Kidney tubule cell (primary cell): ENCODE data around the gene CDH5.

Experiments
- DNase-seq: peaks from one replicate; pipeline ENCODE4 v3.0.0-alpha.2; 2018; ENCODE audit warnings: low spot score

The CDH5 gene

DNA sequence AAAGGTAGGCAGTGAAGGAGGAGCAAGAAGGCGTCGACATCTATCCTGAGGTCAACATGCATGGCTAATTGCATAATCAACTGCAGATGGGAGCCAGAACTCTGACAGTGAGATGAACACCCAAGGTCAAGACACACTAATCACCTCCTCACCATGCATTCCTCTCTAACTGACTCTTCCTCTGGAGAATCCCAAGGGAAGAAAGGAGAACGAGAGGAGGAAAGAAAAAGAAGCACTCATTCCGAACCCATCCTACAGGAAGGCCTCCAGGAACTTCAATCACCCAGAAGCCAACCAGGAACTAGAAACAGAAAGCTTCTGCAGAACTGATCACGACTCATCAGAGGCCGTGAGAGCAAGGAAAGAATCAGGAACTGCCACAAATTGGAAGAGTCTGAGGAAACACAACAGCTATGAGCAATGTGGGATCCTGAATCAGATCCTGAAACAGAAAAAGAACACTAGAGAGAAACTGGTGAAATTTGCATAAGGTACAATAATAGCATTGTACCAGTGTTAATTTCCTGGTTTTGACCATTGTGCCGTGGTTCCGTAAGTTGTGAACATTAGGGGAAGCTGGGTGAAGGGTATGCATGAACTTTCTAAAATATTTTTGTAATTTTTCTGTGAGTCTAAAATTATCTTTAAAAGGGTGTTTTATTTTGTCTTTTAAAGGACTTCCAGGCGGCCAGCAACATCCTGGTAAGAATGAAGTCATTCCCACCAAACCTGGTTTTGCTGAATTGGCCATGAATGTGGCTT is 50.6 kb downstream of the CDH5 start:
- DNase-seq: peak; percentile 91

DNA sequence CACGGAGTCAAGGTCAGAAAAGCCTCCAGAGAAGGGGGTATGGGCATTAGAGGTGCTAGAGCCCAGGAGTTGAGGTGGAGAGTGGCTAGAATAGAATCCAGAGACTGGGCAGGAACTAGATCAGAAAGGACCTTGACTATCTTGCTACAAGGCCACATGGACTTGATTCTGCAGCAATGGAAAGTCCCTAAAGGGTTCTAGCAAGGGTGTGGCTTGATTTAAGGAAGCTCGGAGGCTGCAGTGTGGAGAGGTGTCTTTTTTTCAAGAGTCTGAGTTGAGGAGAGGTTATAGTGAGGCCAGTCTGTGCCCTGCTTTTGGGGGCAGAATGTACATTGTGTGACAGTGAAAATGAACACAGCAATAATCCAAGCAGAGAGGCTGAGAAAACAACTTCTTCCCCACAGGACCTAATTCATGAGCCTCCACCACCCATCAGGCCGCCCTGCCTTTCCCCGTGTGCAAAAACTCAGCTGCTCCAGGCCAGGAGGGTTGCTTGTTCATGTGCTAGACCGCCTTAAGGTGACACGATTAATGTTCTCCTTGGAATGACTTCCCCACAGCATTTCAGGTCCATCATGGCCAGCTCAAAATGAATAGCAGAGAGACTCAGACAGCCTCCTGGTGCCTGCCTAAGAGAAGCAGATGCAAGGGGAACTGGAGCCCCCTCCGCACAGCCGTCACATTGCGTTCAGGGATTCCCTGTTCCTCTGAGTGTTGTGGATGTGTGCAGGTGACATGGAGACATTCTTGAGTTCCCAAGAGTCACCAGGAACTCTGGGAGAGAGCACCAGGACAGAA is 51.9 kb downstream of the CDH5 start:
- no peak for DNase-seq

DNA sequence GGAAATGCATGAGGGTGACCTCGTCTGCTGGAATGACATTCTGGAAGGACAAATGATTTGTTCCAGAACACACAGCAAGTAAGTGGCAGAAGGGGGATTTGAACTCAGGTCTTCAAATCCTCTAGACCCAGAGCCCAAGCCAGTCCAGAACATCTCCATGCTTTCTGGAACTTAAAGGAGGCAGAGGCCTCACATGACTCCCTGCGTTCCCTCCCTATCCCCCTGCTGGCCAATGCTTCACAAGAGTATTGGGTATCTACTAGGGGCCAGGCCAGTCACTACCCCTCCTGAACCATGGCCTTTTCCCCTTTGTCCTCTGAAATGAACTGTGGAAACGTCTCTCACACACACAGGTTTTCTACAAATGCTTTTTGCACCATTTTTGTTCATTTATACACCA is 53.0 kb downstream of the CDH5 start:
- DNase-seq: peak; percentile 29

DNA sequence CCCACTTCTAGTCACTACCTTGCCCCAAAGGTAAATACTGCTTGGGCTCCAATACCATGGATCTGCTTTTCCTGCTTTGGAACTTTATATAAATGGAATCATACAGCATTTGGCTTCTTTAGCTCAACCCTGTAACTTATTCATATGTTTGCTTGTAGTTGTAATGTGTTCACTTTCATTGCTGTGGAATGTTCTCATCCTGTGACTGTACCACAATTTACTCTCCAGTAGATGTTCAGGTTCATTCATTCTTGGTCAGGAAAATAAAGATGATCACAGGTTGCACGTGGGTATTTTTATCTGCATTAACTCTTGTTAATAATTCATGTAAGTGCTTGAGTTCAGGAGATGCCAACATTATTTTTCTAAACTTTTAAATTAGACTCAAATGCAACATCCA is 53.9 kb downstream of the CDH5 start:
- peak; percentile 66 for DNase-seq

DNA sequence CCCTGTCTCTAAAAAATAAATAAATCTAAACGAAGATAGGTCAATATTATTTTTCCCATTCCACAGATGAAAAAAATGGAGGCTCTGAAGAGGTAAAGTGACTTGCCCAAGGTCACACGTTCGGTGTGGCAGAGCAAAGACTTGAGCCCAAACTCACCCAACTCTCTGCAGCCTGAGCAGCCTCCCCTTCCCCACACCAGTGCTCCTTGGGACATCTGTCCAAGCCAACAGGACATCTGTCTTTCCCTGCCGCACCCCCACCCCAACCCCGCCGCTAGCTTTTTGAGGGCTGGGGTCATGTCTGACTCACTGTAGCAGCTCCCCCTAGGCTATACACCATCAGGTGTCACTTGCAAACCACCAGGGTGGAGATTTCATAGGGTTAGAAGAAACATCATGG is 55.4 kb downstream of the CDH5 start:
- DNase-seq: no peak

DNA sequence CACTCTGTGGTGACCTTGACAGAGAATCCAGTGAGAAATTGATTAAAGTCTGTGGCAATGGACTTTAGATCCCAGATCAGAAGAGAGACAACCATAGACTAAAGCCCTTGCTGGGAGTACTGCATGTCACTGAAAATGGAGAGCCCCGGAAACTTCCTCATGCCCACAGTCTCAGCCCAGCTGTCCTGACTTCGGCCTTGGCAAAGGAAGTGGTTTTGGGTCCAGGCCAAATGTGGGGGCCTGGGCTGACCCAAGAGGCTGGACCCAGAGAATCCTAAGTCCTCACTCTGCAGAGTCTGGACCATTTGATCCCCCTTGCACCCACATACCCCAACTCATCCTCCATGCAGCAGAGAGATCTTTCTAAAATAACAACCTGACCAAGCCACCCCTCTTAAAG is 55.9 kb downstream of the CDH5 start:
- DNase-seq: no peak

DNA sequence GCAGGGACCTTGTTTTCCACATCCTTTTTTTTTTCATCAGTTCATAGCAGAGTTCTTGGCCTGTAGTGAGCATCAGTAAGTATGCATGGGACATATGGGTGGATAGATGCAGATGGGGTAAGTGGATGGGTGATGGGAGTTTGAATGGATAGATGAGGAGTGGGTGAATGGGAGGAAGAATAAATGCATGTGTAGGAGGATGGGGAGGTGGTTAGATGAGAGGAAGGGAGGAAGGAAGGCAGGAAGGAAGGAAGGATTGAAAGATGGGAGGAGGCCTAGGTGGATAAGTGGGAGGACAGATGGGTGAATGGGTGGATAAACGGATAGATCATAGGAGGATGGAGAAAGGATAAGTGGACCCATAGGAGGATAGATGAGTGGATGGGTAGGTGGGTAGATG is 56.7 kb downstream of the CDH5 start:
- no peak for DNase-seq

DNA sequence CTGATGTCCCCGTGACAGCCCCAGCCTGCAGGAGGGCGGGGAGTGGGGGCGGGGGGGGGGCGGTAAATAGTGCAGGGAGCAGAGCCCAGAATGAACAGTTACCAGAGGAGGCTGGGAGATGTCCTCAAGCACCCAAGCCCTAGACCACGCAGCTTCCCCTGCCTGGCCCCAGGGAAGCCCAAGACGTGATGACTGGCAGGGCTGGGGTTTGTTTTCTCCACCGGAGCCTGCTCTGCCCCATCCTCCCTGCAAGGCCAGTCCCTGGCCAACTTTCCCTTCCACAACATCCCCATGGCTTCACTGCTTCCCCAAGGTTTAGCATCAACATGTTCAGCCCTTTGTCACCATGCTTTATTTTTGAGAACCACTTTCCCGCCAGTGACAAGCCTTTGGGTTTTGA is 59.2 kb downstream of the CDH5 start:
- no peak for DNase-seq

DNA sequence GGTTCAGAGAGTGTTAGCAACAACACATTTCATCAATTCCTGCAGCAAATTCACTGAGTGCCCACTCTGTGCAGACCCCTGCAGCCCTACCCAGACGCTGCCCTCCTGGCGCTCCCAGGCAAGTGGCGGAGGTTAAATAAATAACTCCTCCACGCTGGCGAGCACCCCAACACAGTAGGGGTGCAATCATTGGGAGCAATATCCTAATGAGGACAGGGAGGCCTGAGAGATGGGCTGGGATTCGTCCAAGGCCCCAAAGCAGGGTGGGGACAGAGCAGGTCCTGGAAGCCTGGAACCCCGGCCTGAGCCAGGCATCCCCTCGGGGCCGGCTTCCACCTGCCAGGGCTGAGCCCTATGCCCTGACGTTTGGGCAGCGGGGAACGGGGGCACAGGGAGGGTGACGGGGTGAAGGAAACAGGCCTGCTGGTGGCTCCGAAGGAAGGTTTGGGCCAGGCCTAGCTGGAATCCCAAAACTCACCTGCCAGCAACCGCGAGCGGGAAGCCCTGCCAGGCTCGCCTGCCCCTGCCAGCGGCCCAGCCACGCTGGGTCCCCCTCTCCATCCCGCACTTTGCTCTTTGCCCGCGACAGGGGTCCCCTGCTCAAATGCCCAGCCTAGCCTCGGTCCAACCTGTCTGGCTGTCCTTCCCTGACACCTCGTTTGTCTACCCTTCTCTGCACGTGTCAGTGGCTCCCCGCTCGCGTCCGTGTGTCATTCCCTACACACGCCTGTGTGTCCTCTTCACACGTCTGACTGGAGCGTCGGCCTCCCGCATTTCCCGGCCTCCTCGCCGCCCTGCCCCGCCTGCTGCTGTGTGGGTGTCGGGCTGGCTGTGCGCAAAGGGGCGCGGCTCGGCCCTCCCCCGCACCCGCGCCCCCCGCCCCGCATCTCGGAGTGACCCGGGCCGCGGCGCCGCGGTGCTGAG is 59.9 kb downstream of the CDH5 start:
- DNase-seq: peak; percentile 42

DNA sequence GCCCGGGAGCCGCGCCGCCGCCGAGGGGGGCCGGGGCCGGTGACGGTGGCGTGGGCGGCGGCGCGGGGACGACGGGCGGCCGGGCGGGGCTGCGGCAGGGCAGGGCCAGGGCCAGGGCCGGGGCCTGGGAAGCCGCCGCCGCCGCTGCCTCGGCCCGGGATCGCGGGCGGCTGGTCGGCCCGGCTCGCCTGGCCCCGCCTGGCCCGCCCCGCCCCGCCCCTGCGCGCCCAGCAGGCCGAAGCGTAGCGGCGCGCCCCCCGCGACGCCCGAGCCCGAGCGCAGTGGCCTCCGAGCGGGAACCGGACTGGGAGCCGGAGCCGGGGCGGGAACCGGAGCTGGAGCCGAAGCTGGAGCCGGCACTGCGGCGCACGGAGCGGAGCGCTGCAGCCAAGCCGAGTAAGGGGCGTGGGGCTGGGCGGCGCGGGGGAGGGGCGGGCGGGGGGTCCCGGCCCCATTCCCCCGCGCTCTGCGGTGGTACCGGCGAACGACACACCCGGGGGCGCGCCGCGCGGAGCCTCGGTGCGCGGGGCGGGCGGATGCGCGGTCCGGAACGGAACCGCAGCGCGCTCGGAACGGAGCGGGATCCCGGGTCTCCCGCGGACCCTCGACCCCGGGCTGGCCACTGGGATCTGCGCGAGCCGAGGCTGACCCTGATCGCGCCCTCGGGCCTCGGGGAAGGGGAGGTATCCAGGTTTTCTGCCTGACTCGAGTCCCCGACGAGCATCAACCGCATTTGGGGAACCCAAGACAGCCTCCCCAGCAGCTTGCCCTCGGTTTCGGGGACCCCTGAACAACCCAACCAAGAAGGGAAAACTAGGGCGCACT is 60.8 kb downstream of the CDH5 start, which contains the start of gene BEAN1:
BEAN1 (plus strand) TSS at position 260 of the 825 bp plus-strand sequence. CDS start 10,382 bp downstream, outside the sequence.
- peak; percentile 44 for DNase-seq

DNA sequence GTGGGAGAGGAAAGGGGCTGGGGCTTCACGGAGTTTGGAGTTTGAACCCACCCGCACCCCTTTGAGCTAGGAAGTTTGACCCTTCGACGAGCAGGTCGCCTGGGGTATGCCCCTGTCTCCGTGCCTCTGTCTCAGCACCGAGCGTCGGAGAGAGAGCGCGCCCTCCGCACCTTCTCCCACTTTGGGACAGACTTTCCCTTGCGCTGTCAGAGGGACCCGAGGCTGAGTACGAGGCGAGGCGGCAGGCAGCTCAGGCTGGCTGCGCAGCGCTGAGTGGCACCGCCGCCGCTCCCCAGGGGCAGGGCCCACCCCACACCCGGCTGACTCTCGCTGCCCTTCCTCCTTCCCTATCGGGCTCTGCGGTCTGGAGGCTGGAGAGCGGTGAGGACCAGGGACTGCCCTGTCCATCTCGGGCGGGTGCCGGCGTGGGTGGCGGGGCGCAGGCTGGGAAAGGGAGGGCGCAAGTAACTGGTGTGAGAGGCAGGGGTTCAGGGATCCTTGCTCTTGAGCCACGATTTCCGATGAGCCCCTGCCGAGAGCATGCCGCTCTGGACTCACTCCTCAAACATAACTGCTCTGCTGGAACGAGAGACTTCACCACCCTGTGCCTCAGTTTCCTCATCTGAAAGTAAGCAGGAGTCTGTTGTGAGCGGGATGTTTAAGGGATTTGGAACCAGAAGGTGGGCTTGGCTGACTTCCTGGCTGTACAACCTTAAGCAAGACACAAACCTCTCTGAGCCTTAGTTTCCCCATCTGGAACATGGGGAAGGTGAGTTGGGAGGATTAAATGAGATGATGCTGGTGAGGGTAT is 61.6 kb downstream of the CDH5 start:
- DNase-seq: peak; percentile 47

DNA sequence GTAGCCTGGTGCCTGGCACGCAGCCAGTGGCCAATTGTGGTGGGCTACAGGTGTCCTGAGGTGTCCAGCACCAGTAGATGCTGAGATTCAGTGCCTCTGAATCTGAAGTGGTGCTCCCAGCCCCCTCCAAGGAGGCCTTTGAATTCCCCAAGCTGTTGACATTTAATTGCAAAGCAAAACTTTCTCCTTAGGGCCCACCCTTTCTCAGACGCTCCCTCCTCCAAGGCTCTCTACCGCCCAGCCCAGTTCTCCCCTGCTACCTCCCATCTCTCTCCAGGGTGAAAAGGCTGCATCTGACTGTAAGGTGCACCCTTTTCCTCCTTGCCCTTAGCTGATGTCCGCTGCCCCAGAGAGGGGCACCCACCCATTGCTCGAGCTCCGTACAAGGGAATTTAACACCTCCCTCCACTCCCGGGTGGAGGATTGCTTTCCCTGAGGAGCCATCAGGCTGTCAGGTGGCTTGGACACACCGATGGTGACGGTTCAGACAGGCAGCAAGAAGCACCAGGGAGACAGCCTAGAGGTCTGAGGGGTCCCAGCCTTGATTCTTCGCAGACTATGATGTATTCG is 62.3 kb downstream of the CDH5 start:
- no peak for DNase-seq

DNA sequence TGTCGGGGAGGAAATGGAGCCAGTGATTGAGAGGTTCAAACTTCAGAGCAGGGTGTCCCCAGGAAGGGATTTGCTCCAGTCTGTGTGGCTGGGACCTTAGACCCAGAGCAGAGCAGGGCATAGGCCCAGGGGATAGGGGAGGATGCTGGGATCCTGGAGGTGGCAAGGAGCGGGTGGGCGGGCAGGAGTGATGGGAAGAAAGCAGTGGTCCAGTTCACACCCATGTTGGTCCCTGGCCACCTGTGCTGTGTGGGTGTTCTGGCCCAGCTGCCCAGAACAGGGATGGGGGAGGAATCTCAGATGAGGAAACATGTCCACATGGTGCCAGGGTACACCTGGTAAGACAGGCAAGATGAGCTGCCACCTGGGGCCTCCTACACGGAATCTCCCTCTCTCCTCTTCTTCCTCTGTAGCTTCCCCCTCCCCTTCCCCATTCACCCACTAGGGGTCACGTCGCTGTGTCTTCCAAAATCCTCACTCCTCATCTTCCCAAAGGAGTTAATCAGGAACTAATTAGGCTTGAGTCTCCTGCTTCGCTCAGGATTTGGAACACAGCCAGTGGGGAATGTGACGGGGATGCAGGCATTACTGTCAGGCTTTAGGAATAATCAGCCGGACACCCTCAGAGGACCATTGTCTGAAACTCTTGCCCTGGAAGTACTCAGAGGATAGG is 62.9 kb downstream of the CDH5 start:
- no peak for DNase-seq

DNA sequence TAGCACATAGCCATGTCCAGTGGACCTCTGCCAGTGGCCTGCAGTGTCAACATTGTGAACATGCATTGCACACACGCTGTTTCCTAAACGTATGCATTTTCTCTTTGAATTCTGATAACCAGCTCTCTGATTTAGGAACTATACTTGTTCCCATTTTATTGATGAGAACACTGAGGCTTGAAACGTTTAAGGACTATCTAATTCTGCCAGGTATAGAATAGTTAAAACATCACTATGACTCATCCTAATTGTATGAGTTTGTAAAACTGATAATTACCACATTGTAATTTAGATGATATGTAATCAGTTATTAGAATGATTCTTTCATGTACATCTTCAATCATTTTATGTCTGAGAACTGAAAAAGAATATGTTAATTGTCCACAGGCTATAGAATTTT is 63.7 kb downstream of the CDH5 start:
- no peak for DNase-seq

DNA sequence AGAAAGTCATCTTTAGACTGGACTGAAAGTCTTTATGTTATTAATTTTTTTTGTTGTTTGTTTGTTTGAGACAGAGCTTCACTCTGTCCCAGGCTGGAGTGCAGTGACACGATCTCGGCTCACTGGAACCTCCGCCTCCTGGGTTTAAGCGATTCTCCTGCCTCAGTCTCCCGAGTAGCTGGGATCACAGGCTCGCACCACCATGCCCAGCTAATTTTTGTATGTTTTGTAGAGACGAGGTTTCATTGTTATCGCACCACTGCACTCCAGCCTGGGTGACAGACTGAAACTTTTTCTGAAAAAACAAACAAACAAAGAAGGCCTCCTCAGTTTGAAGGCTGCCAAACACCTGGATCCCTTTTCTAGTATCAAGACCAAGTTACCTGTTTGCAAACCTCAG is 65.3 kb downstream of the CDH5 start:
- no peak for DNase-seq

DNA sequence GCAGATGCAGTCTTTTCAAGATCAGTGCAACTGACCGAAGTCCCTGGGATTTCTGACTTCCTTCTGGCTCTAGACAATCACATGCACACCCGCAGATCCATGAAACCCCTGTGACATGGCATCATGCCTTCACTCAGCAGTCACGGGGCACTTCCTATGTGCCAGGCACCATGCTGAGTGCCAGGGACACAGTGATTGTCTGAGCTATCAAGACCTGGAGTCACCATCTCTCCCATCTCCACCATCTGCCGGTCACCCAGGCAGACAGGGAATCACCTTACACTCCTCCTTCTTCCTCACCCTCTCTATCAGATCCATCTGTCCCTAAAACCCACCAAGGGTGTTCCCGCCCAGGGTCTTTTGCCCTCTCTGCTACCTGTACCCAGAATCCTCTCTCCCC is 65.9 kb downstream of the CDH5 start:
- no peak for DNase-seq

DNA sequence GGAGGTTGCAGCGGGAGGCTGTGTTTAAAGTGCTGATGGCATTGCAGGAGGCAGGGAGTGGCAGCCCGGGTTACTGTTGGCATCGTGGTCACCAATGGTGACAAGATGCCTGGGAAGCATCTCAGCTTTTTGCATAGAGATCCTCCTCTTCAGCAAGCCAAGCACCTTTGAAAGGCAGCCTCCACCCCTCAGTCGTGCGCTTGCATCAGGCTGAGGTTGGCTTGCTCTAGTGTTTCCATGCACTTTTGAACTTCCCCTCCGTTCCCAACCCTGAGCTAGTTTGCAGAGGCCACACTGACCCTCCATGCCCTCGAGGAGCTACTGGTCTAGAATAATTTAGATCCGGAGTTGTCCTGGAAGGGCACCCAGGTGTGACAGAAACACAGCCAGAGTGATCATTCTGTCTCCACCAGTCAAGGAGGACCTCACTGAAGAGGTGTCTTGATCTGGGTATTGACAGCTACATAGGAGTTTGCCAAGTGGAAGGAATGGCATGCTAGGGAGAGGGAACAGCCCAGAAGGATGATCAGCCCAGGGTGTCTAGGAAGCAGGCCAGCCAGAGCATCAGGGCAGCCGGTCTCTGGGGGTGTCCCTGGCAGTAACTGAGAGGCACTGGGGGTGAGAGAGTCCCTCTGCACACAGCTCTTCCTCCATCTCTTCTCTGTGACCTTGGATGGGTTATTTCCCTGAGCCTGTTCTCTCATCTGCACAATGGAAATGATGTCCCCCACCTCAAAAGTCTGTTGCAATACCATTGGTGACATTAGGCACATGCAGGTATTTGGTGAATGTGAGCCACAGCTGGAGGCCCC is 68.3 kb downstream of the CDH5 start:
- no peak for DNase-seq

DNA sequence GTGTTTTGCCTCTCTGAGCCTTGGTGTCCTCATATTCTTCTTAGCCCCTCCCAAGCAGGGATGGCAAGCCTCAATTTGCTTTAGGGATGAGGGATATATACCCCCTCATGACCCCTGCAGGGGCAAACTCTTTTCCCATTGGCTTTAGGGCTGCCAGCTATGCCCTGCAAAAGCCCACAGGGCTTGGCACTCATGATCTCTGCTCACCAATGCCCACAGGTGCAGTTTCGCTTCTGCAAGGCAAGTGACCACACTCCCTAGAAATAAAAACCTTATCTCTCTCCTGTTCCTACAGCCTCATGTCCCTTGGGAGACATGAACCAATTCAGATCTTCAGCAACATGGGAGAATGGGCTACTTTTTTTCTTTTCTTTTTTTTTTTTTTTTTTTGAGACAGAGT is 69.4 kb downstream of the CDH5 start:
- no peak for DNase-seq
